NT2/D1 (cell line): ENCODE data around the gene ADAMTS15.

ENCODE experiments used
- SUZ12 ChIP-seq: IDR thresholded peaks from 2 replicates; pipeline ENCODE4 v1.6.1; 2011; ENCODE audit not compliant: insufficient read length, insufficient read depth; ENCODE audit errors: extremely low read depth
- ZNF274 ChIP-seq: IDR thresholded peaks from 2 replicates; pipeline ENCODE4 v1.6.1; 2011; ENCODE audit warnings: mild to moderate bottlenecking, low read depth, low read length

GRCh38 chr11:130405428-130405827, 43.0 kb upstream of the ADAMTS15 start:
- TF ChIP-seq ZNF274 (no peak), SUZ12 (no peak)
